ENCODE measurements around the gene CD58.
"Not testable (repeated sequence)": the region's sequence is repeated elsewhere in the genome, so short reads cannot be mapped to it uniquely, and the experiment has no call there.

GRCh38 chr1:116619106-116619505 lies 48.3 kb upstream of the CD58 start:
- TF ChIP-seq CTCF, POLR2AphosphoS5, POLR2A, EP300 (IDR thresholded peaks at IDR 0.05): not testable (repeated sequence)
